Measurements from ENCODE around the gene CNTNAP2.

The CNTNAP2 gene

GRCh38 chr7:146510088-146510680 is 393.6 kb downstream of the CNTNAP2 start:
- H3K27ac ChIP-seq, result no peak overlapping the region
- no peak for TF ChIP-seq CTCF (IDR thresholded peaks at IDR 0.05)
- DNase-seq (ENCODE audit: low spot score), result no peak
- H3K4me3 ChIP-seq, result no peak overlapping the region

DNA sequence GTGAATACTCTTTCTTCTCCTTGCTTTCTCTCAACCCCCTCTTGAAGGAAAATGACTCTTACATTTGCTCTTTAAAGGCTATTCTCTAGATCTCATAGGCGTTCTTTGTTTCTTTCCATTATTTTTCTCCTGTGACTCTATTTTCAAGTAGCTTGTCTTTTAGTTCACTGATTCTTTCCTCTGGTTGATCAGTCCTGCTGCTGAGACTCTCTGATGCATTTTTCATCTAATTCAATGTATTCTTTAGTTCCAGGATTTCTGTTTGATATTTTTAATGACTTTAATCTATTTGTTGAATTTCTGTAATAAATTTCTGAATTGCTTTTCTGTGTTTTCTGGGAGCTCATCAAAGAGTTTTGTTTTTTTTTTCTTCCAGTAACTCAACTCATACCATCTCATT is 397.7 kb downstream of the CNTNAP2 start:
- TF ChIP-seq CTCF (IDR thresholded peaks at IDR 0.05), result no peak
- DNase-seq (ENCODE audit: low spot score), result no peak
- no peak overlapping the region for H3K27ac ChIP-seq
- no peak overlapping the region for H3K4me3 ChIP-seq

- no peak for DNase-seq (ENCODE audit: low spot score)
- no peak for TF ChIP-seq CTCF (IDR thresholded peaks at IDR 0.05)
- no peak overlapping the region for H3K4me3 ChIP-seq
- no peak overlapping the region for H3K27ac ChIP-seq
Measured at GRCh38 chr7:146528581-146528980, 412.0 kb downstream of the CNTNAP2 start.

DNA sequence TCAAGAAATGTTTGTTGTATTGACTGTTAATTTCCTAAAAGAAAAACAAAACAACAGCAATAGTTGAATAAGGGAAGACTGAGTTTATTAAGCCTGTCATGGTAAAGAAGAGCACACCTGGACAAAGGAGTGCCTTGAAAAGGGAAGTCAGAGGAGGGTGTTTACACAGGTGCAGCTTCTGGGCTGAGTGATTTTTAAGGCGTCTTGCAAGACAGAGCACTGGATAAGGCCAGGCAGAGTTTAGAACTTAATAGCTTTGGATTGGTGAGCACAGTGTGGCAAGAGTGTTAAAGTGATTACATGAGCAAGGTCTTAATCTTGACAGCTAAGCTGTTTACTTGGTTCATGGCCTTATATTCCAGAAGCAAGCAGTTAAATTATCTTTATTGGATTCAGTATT is 423.2 kb downstream of the CNTNAP2 start:
- Histone ChIP-seq H3K4me3 (no peak overlapping the region), H3K27ac (no peak overlapping the region)
- DNase-seq (ENCODE audit: low spot score), result no peak
- TF ChIP-seq CTCF (IDR thresholded peaks at IDR 0.05), result no peak

- Histone ChIP-seq H3K27ac (no peak overlapping the region), H3K4me3 (no peak overlapping the region)
- no peak for TF ChIP-seq CTCF (IDR thresholded peaks at IDR 0.05)
- no peak for DNase-seq (ENCODE audit: low spot score)
Measured at GRCh38 chr7:146542101-146542500, 425.5 kb downstream of the CNTNAP2 start.

DNA sequence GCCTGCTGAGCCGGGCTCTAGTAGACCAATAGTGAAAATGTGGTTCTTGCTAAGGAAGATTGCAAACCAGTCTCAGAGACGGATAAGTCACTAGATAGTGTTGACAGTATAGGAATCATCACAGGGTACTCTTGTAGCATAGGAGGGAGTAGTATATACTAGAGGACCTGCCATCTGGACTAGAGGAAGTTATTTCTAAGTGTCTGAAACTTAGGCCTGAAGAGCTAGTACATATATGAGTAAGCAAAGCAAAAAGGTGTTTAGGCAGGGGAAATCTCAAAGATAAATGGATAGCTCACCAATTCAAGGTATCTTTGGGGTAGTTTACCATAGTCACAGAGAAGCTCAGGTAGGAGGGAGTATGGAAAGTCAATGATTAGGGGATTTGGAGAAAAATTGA is 428.1 kb downstream of the CNTNAP2 start:
- no peak for DNase-seq (ENCODE audit: low spot score)
- TF ChIP-seq CTCF (IDR thresholded peaks at IDR 0.05), result no peak
- Histone ChIP-seq H3K4me3 (no peak overlapping the region), H3K27ac (no peak overlapping the region)

DNA sequence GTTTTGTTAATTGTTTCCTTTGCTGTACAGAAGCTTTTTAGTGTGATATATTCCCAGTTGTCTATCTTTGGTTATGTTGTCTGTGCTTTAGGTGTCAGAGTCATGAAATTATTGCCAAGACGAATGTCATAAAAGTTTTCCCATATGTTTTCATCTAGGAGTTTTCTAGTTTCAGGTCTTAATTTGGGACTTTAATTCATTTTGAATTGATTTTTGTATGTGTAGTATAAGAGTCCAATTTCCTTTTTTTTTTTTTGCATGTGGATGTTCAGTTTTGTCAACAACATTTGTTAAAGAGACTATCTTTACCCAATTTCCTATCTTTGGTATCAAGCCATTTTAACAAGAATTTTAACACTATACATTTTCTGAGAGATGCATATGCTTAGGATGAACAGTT is 432.2 kb downstream of the CNTNAP2 start:
- no peak for TF ChIP-seq CTCF (IDR thresholded peaks at IDR 0.05)
- no peak for DNase-seq (ENCODE audit: low spot score)
- H3K4me3 ChIP-seq, result no peak overlapping the region
- no peak overlapping the region for H3K27ac ChIP-seq

Data from coronary artery (tissue), 2 donors.